ENCODE data around the gene INSYN2B. TPM values are rescaled to one million over a fixed set of nuclear protein-coding genes. Genes with fewer than 3 reads are reported as not detected.

The INSYN2B gene
- total RNA-seq, 1 experiment from 2014 or later, result not detected

GRCh38 chr5:169832845-169833244 lies 147.4 kb downstream of the INSYN2B start:
- Mint-ChIP-seq H3K27me3 (ENCODE audit: low read depth) (no peaks in the 10 kb centered on the region), H3K36me3 (no peaks in the 10 kb centered on the region), H3K4me3 (no peak overlapping the region), H3K4me1 (no peaks in the 10 kb centered on the region), H3K27ac (no peak overlapping the region), H3K9me3 (no peaks in the 10 kb centered on the region)
- TF ChIP-seq OVOL2 (CRISPR knock-in tag; IDR thresholded peaks at IDR 0.05; ENCODE audit: borderline replicate concordance) (no peak), FOXK1 (CRISPR knock-in tag; IDR thresholded peaks at IDR 0.05) (no peak), SMAD4 (CRISPR knock-in tag; IDR thresholded peaks at IDR 0.05) (no peak), NFE2L1 (CRISPR knock-in tag; IDR thresholded peaks at IDR 0.05) (no peak), ATF2 (CRISPR knock-in tag; IDR thresholded peaks at IDR 0.05; ENCODE audit: borderline replicate concordance, low read depth) (no peak), STAT6 (CRISPR knock-in tag; conservative IDR thresholded peaks at IDR 0.05; ENCODE audit: low read depth) (no peak)
- CTCF ChIA-PET, result no interaction called here
- DNase-seq (ENCODE audit: low spot score), result no peak
- POLR2A ChIA-PET, result no interaction called here
- no peak for ATAC-seq

- TF ChIP-seq ZNF263 (CRISPR knock-in tag; IDR thresholded peaks at IDR 0.05; ENCODE audit: low read depth) (no peak), ARID4B (CRISPR knock-in tag; IDR thresholded peaks at IDR 0.05; ENCODE audit: borderline replicate concordance) (no peak), MLX (CRISPR knock-in tag; IDR thresholded peaks at IDR 0.05) (no peak), EMX1 (CRISPR knock-in tag; IDR thresholded peaks at IDR 0.05) (no peak), ZSCAN18 (CRISPR knock-in tag; IDR thresholded peaks at IDR 0.05) (no peak)
- no peak overlapping the region for H3K27ac Mint-ChIP-seq
- DNase-seq (ENCODE audit: low spot score) (no peak), ATAC-seq (no peak)
- no peak overlapping the region for H3K4me3 Mint-ChIP-seq
- H3K9me3 Mint-ChIP-seq, result no peaks in the 10 kb centered on the region
- no peaks in the 10 kb centered on the region for H3K36me3 Mint-ChIP-seq
- no peaks in the 10 kb centered on the region for H3K27me3 Mint-ChIP-seq (ENCODE audit: low read depth)
- CTCF ChIA-PET, result no interaction called here
- H3K4me1 Mint-ChIP-seq, result 0 out of 2 replicates have a peak, but pooled peaks cover 1% of the 10 kb centered on the region
- POLR2A ChIA-PET, result no interaction called here
These were observed 148.0 kb downstream of the INSYN2B start for GRCh38 chr5:169832304-169832703.

- POLR2A ChIA-PET, result no interaction called here
- ATAC-seq (no peak), DNase-seq (ENCODE audit: low spot score) (no peak)
- H3K27ac Mint-ChIP-seq, result no peak overlapping the region
- H3K4me3 Mint-ChIP-seq, result no peak overlapping the region
- TF ChIP-seq NR2C2 (CRISPR knock-in tag; IDR thresholded peaks at IDR 0.05) (no peak), STAT6 (CRISPR knock-in tag; conservative IDR thresholded peaks at IDR 0.05; ENCODE audit: low read depth) (no peak), PREB (CRISPR knock-in tag; IDR thresholded peaks at IDR 0.05; ENCODE audit: borderline replicate concordance) (no peak), SP1 (CRISPR knock-in tag; conservative IDR thresholded peaks at IDR 0.05) (no peak), ATF1 (CRISPR knock-in tag; IDR thresholded peaks at IDR 0.05) (no peak), GRHL2 (CRISPR knock-in tag; IDR thresholded peaks at IDR 0.05; ENCODE audit: insufficient replicate concordance, severe bottlenecking) (no peak)
- 0 out of 2 replicates have a peak, but pooled peaks cover 1% of the 10 kb centered on the region for H3K9me3 Mint-ChIP-seq
- H3K4me1 Mint-ChIP-seq, result peaks cover 7% of the 10 kb centered on the region
- CTCF ChIA-PET, result no interaction called here
- no peaks in the 10 kb centered on the region for H3K27me3 Mint-ChIP-seq (ENCODE audit: low read depth)
- no peaks in the 10 kb centered on the region for H3K36me3 Mint-ChIP-seq
These were observed 149.0 kb downstream of the INSYN2B start for GRCh38 chr5:169831331-169831730.

All from WTC11 (cell line).